Tibial nerve (tissue), 3 donors: Measurements from ENCODE around the gene PEX16.

Experiments
- CTCF ChIP-seq, 5 experiments: fragments of 200-600 bp in 3 of 5; fragments of 450-650 bp in 2 of 5; sonication (generic) in 3 of 5; IDR thresholded peaks; one replicate each; pipeline ENCODE4 v1.5.1; 2016 to 2019; ENCODE audit warnings: antibody characterized with exemption in 5 of 5, mild to moderate bottlenecking in 3 of 5, moderate library complexity in 2 of 5
- POLR2A ChIP-seq, 2 donors: fragments of 450-650 bp; IDR thresholded peaks; one replicate each; pipeline ENCODE4 v1.6.1; 2017; ENCODE audit warnings: antibody characterized with exemption in 2 of 2, mild to moderate bottlenecking in 2 of 2, moderate library complexity in 2 of 2

DNA sequence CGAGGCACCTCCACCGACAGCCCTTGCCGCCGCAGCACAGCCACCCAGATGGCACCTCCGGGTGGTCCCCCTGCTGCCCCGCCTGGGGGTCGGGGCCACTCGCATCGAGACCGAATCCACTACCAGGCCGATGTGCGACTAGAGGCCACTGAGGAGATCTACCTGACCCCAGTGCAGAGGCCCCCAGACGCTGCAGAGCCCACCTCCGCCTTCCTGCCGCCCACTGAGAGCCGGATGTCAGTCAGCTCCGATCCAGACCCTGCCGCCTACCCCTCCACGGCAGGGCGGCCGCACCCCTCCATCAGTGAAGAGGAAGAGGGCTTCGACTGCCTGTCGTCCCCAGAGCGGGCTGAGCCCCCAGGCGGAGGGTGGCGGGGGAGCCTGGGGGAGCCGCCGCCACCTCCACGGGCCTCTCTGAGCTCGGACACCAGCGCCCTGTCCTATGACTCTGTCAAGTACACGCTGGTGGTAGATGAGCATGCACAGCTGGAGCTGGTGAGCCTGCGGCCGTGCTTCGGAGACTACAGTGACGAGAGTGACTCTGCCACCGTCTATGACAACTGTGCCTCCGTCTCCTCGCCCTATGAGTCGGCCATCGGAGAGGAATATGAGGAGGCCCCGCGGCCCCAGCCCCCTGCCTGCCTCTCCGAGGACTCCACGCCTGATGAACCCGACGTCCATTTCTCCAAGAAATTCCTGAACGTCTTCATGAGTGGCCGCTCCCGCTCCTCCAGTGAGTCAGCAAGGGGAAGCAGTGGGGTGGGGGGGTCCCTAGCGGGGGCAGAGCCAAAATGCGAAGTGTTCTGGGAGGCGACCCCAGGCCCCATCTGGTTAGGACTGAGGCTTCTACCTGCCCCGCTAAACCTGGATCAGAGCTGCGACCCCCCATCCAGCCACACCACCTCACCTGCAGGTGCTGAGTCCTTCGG lies 15.0 kb downstream of the PEX16 start:
- TF ChIP-seq CTCF (IDR thresholded peaks at IDR 0.05), result no peak
- no peak for TF ChIP-seq POLR2A (IDR thresholded peaks at IDR 0.05)
